ENCODE results near the gene CDK6.

DNA sequence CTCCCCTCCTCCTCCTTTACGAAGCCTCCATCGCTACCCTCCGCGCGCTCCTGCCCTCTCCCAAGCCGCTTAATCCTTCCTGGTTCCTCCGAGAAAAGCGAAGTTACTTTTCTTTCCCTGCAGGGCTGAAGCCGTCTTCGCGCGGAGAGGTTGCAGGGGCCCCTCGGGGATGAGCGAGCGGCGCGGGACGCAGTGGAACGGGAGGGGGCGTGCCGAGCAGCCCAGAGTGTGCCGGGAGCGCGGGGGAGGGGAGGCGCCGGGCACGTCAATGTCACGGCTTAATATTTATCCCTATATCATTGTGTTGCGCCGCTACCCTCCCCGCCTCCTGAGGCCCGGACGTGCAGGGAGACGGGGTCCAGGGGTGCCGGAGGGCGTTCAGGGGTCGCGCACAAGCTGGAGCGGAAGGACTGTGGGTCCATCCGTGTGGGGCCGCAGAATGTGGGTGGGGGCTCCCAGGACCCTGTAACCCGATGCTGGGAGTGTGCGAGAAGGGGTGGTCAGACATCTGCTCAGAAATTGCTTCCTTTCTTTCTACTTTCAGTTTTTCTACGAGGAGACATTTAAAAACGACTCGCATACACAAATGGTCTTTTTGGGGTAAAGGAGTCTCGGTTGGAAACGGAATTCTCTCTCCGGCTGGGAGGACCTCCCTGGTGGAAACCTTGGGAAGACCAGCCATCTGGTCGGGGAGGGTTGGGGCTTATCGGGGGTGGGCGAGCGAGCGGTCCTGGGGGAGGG is 2.4 kb downstream of the CDK6 start:
- no peak for TF ChIP-seq ARNT (IDR thresholded peaks at IDR 0.05)
- no peak for TF ChIP-seq SP1 (IDR thresholded peaks at IDR 0.05)
- TF ChIP-seq NFRKB (IDR thresholded peaks at IDR 0.05) = no peak
- TF ChIP-seq LEF1 (IDR thresholded peaks at IDR 0.05; ENCODE audit: borderline replicate concordance) = no peak
- no peak for TF ChIP-seq FOXM1 (IDR thresholded peaks at IDR 0.05; ENCODE audit: borderline replicate concordance)
- no peak for TF ChIP-seq FOXK2 (IDR thresholded peaks at IDR 0.05)
- TF ChIP-seq FOXA1 (IDR thresholded peaks at IDR 0.05) = no peak
- TF ChIP-seq, protein P1, sequence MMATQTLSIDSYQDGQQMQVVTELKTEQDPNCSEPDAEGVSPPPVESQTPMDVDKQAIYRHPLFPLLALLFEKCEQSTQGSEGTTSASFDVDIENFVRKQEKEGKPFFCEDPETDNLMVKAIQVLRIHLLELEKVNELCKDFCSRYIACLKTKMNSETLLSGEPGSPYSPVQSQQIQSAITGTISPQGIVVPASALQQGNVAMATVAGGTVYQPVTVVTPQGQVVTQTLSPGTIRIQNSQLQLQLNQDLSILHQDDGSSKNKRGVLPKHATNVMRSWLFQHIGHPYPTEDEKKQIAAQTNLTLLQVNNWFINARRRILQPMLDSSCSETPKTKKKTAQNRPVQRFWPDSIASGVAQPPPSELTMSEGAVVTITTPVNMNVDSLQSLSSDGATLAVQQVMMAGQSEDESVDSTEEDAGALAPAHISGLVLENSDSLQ (IDR thresholded peaks at IDR 0.05) = peak; percentile 89
- TF ChIP-seq ELF4 (IDR thresholded peaks at IDR 0.05) = no peak
- TF ChIP-seq CTBP1 (IDR thresholded peaks at IDR 0.05; ENCODE audit: borderline replicate concordance) = 0 out of 2 replicates have a peak, but pooled peaks have one; percentile 10
